IMR-90 (cell line): ENCODE results near the gene GPAM. TPM values are rescaled to one million over a fixed set of nuclear protein-coding genes. Genes with fewer than 3 reads are reported as not detected.

ENCODE experiments used
- ATAC-seq: fragments of 200-7000 bp; cut with Tn5 transposase; 2 replicates; pipeline ENCODE4 v1.9.1; 2020; ENCODE audit warnings: low read depth, mild to moderate bottlenecking, moderate library complexity
- BruUV-seq: library from RNA; stranded (reverse); fragments of 400-500 nt; replicated peaks from 2 replicates; lab custom pipeline; 2021; lab: Mats Ljungman, UMichigan
- CTCF ChIA-PET: fragments of 300-600 bp; formaldehyde crosslinking; extraction: SDS; loops from one replicate; lab custom pipeline; 2021; ENCODE audit warnings: antibody characterized with exemption; lab: Yijun Ruan, JAX
- POLR2A ChIA-PET: fragments of 300-600 bp; sonication (Branson Sonifier 250); formaldehyde crosslinking; loops from one replicate; lab custom pipeline; 2022; ENCODE audit warnings: antibody characterized with exemption; ENCODE audit not compliant: unreplicated experiment; lab: Charles Lee
- DNase-seq: peaks from one replicate; pipeline ENCODE4 v3.0.0; 2013
- H2AFZ ChIP-seq: replicated peaks from 2 replicates; pipeline ENCODE3; 2013; ENCODE audit warnings: low read length, mild to moderate bottlenecking; ENCODE audit not compliant: poor library complexity
- H2AK5ac ChIP-seq: 2 replicates; pipeline ENCODE4 v1.6.1; 2013; ENCODE audit warnings: low read depth, low read length, inconsistent platforms
- H2AK9ac ChIP-seq: replicated peaks from 2 replicates; pipeline ENCODE3; 2013; ENCODE audit warnings: mild to moderate bottlenecking, low read depth, low read length, moderate library complexity; ENCODE audit not compliant: poor library complexity
- H2BK120ac ChIP-seq: 2 replicates; pipeline ENCODE4 v1.6.1; 2013; ENCODE audit warnings: low read depth, low read length, inconsistent platforms
- H2BK15ac ChIP-seq: 3 replicates; pipeline ENCODE4 v1.6.1; 2013; ENCODE audit warnings: low read depth, low read length, inconsistent platforms
- H2BK20ac ChIP-seq: 2 replicates; pipeline ENCODE4 v1.6.1; 2013; ENCODE audit warnings: low read depth, mild to moderate bottlenecking, inconsistent platforms, low read length, moderate library complexity
- H2BK5ac ChIP-seq: 2 replicates; pipeline ENCODE4 v1.6.1; 2013; ENCODE audit warnings: mild to moderate bottlenecking, low read depth, low read length, inconsistent platforms; ENCODE audit not compliant: poor library complexity, severe bottlenecking
- H3K14ac ChIP-seq: replicated peaks from 2 replicates; pipeline ENCODE4 v1.6.1; 2013; ENCODE audit warnings: low read depth, low read length, inconsistent platforms
- H3K18ac ChIP-seq: 2 replicates; pipeline ENCODE4 v1.6.1; 2013; ENCODE audit warnings: low read depth, low read length, control low read depth
- H3K23ac ChIP-seq: 2 replicates; pipeline ENCODE4 v1.6.1; 2013; ENCODE audit warnings: low read depth, low read length, inconsistent platforms
- H3K27ac ChIP-seq: 2 replicates; pipeline ENCODE4 v1.5.1; 2013; ENCODE audit warnings: mild to moderate bottlenecking, control low read depth, low read length; ENCODE audit not compliant: insufficient read depth
- H3K27me3 ChIP-seq: 2 replicates; pipeline ENCODE4 v1.6.1; 2013; ENCODE audit warnings: low read length; ENCODE audit not compliant: control insufficient read depth, insufficient read depth
- H3K36me3 ChIP-seq: 2 replicates; pipeline ENCODE4 v1.6.1; 2013; ENCODE audit warnings: low read length, mixed read lengths; ENCODE audit not compliant: control insufficient read depth, insufficient read depth
- H3K4ac ChIP-seq: 2 replicates; pipeline ENCODE4 v1.6.1; 2013; ENCODE audit warnings: low read depth, low read length, inconsistent platforms
- H3K4me1 ChIP-seq: 2 replicates; pipeline ENCODE4 v1.6.1; 2013; ENCODE audit warnings: low read length, mixed read lengths; ENCODE audit not compliant: control insufficient read depth, insufficient read depth
- H3K4me2 ChIP-seq: 2 replicates; pipeline ENCODE4 v1.6.1; 2013; ENCODE audit warnings: low read depth, mild to moderate bottlenecking, control low read depth, low read length, moderate library complexity
- H3K4me3 ChIP-seq: 2 replicates; pipeline ENCODE4 v1.5.1; 2013; ENCODE audit warnings: low read depth, mild to moderate bottlenecking, control low read depth, low read length, moderate library complexity; ENCODE audit not compliant: insufficient read depth
- H3K56ac ChIP-seq: 2 replicates; pipeline ENCODE4 v1.6.1; 2013; ENCODE audit warnings: low read length, inconsistent platforms; ENCODE audit not compliant: insufficient read depth; ENCODE audit errors: extremely low read depth
- H3K79me1 ChIP-seq, 2 experiments: 2 replicates each; pipeline ENCODE4 v1.6.1; 2013; ENCODE audit warnings: low read length in 2 of 2, inconsistent platforms in 1 of 2, low read depth in 1 of 2
- H3K9ac ChIP-seq: 2 replicates; pipeline ENCODE4 v1.6.1; 2013; ENCODE audit warnings: low read depth, low read length, control low read depth
- H3K9me1 ChIP-seq: 2 replicates; pipeline ENCODE4 v1.6.1; 2013; ENCODE audit warnings: low read length, inconsistent platforms; ENCODE audit not compliant: insufficient read depth
- H3K9me3 ChIP-seq: 2 replicates; pipeline ENCODE4 v1.6.1; 2013; ENCODE audit warnings: low read length; ENCODE audit not compliant: control insufficient read depth, insufficient read depth
- H4K20me1 ChIP-seq: 2 replicates; pipeline ENCODE4 v1.6.1; 2013; ENCODE audit warnings: low read length, inconsistent platforms; ENCODE audit not compliant: insufficient read depth
- H4K5ac ChIP-seq: 2 replicates; pipeline ENCODE4 v1.6.1; 2013; ENCODE audit warnings: mild to moderate bottlenecking, low read depth, low read length, control low read depth
- H4K8ac ChIP-seq, 2 experiments: 2 replicates each; pipeline ENCODE4 v1.6.1; 2013; ENCODE audit warnings: low read depth in 2 of 2, low read length in 2 of 2, control low read depth in 1 of 2, inconsistent platforms in 1 of 2
- H4K91ac ChIP-seq: 2 replicates; pipeline ENCODE4 v1.6.1; 2013; ENCODE audit warnings: low read depth, low read length, inconsistent platforms; ENCODE audit not compliant: insufficient read depth
- BHLHE40 ChIP-seq: fragments of 150-350 bp; IDR thresholded peaks from 2 replicates; pipeline ENCODE4 v1.6.1; 2016; ENCODE audit warnings: mild to moderate bottlenecking, low read depth, low read length
- NFE2L2 ChIP-seq: fragments of 150-350 bp; IDR thresholded peaks from 2 replicates; pipeline ENCODE4 v1.6.1; 2016; ENCODE audit warnings: low read depth, mild to moderate bottlenecking, low read length
- SMC3 ChIP-seq: fragments of 150-350 bp; IDR thresholded peaks from 2 replicates; pipeline ENCODE4 v1.6.1; 2016; ENCODE audit warnings: low read depth, mild to moderate bottlenecking, antibody characterized with exemption, low read length, moderate library complexity
- WGBS, 2 experiments: methylation state at CpG; one replicate each; pipeline versions ENCODE4 v1.1.5 to v1.1.7; 2013; ENCODE audit warnings: missing lambda C conversion rate in 2 of 2; ENCODE audit not compliant: insufficient read length in 1 of 2; ENCODE audit errors: extremely low coverage in 2 of 2; 5-methylcytosine and 5-hydroxymethylcytosine counted together
- dilution Hi-C: fragments of 300-500 bp; cut with HindIII; formaldehyde crosslinking; loops from one replicate; pipeline ENCODE4 v1.14.3; 2018; ENCODE audit warnings: low sequenced_read_pairs; ENCODE audit not compliant: unreplicated experiment
- in situ Hi-C: fragments of 300-500 bp; cut with MboI; formaldehyde crosslinking; loops from 3 replicates; pipeline ENCODE4 v1.14.3; 2019; ENCODE audit warnings: low sequenced_read_pairs, inconsistent platforms, mixed read lengths
- intact Hi-C: fragments of 100-400 bp; cut with micrococcal nuclease; formaldehyde crosslinking; loops from 2 replicates; pipeline ENCODE4 v1.10.0; 2022
- polyA plus RNA-seq, 3 experiments: library from polyadenylated mRNA; depleted of rRNA; stranded (reverse); fragments of >200 nt; gene quantifications; 2 replicates each; pipeline ENCODE4 v1.2.3, GENCODE V29; 2012; ENCODE audit warnings: low replicate concordance in 1 of 3
- total RNA-seq: library from RNA; depleted of rRNA; stranded (reverse); fragments of >200 nt; gene quantifications from 2 replicates; pipeline ENCODE4 v1.2.3, GENCODE V29; 2012

The GPAM gene
- total and polyA plus RNA-seq, 2 of the 4 experiments (the other 2 are of a cell fraction): 3.5 to 11.5 TPM

DNA sequence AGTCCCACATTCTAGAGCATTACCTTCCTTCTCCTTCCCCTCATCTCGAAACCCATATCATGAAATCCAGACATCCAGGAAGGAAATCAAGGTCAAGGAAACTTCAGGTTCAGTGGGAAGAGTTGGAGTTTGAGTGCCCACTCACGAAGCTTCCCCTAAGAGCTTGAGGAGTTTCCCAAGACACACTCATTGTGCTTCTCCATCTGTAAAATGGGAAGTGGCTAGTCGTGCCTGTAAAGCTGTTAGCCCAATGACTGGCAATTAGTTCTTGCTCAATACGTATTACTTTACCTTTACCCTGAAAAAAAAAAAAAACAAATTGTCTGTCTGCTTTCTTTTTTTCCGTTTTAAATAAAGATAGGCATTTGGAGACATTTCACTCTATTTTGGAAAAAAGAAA is 42.3 kb downstream of the GPAM start:
- Histone ChIP-seq H3K4me2 (no peak overlapping the region), H3K4me1 (no peaks in the 10 kb centered on the region), H3K18ac (no peak overlapping the region), H3K27me3 (no peaks in the 10 kb centered on the region; the same call in 1 of the 2 replicates), H3K79me1 (no peaks in the 10 kb centered on the region), H2BK5ac (no peak overlapping the region), H2BK15ac (no peak overlapping the region), H3K9me3 (no peaks in the 10 kb centered on the region), H2BK20ac (no peak overlapping the region), H3K14ac (no peak overlapping the region), H4K5ac (no peak overlapping the region), H2AK5ac (no peak overlapping the region), H4K91ac (no peak overlapping the region), H4K20me1 (no peaks in the 10 kb centered on the region), H3K4ac (no peak overlapping the region), H3K9ac (no peak overlapping the region), H3K27ac (no peak overlapping the region), H2AK9ac (no peak overlapping the region), H2BK120ac (no peak overlapping the region), H2AFZ (no peak overlapping the region), H3K56ac (no peak overlapping the region), H4K8ac (no peak overlapping the region), H3K23ac (no peak overlapping the region), H3K4me3 (no peak overlapping the region), H3K36me3 (no peaks in the 10 kb centered on the region), H3K9me1 (no peaks in the 10 kb centered on the region)
- in situ Hi-C loops: loop anchor here (25.0 kb wide), 1 partner anchor 1829 kb away; the partner anchor contains the start of gene SMNDC1
- ATAC-seq (no peak), DNase-seq (no peak)
- ChIA-PET CTCF (interaction anchor here (1.1 kb wide), 1 partner anchor 8 kb away, joined by 3 read pairs; no protein-coding TSS in a partner anchor), POLR2A (no interaction called here)
- dilution Hi-C loops: no loop called here
- TF ChIP-seq BHLHE40 (no peak), SMC3 (no peak), NFE2L2 (no peak)
- intact Hi-C loops: no loop called here
- WGBS, 2 experiments: no CpG with 5 or more reads among the region's 5 CpGs
- BruUV-seq: no TSS peak
